Breast epithelium (tissue), 3 donors: ENCODE results near the gene NBPF11.
"Not testable (repeated sequence)": the region's sequence is repeated elsewhere in the genome, so short reads cannot be mapped to it uniquely, and the experiment has no call there.

Experiments used
- CTCF ChIP-seq, 3 donors: fragments of 450-650 bp; IDR thresholded peaks; one replicate each; pipeline ENCODE4 v1.5.1; 2016 to 2017; ENCODE audit warnings: antibody characterized with exemption in 3 of 3, mild to moderate bottlenecking in 3 of 3, moderate library complexity in 3 of 3
- POLR2A ChIP-seq: fragments of 450-650 bp; IDR thresholded peaks from one replicate; pipeline ENCODE4 v1.6.1; 2016; ENCODE audit warnings: antibody characterized with exemption, mild to moderate bottlenecking, moderate library complexity

GRCh38 chr1:148081205-148081604, 70.9 kb downstream of the NBPF11 start:
- not testable (repeated sequence) for TF ChIP-seq POLR2A; CTCF (IDR thresholded peaks at IDR 0.05)
